Spleen (tissue), 11 donors: Measurements from ENCODE around the gene PTGES2. TPM values are rescaled to one million over a fixed set of nuclear protein-coding genes. Genes with fewer than 3 reads are reported as not detected.
A peak's percentile ranks its signal among the peaks of the same experiment; 100 is the strongest.

Experiments used
- DNase-seq: peaks from one replicate; pipeline ENCODE4 v3.0.0-alpha.2; 2020
- H3K27ac ChIP-seq, 8 donors: fragments of 200-600 bp; sonication (generic) in 7 of 8; 1 replicate in 4 of 8; 2 replicates in 4 of 8; pipeline versions ENCODE4 v1.5.0 to v1.8.0; 2016 to 2021; ENCODE audit warnings: inconsistent platforms in 4 of 8, mild to moderate bottlenecking in 4 of 8, moderate library complexity in 1 of 8
- H3K27me3 ChIP-seq, 7 donors: fragments of 200-600 bp; sonication (generic) in 6 of 7; replicated peaks in 1 of 7; 1 replicate in 4 of 7; 2 replicates in 3 of 7; pipeline versions ENCODE4 v1.5.0 to v1.8.0; 2016 to 2021; ENCODE audit warnings: inconsistent platforms in 3 of 7, mild to moderate bottlenecking in 1 of 7
- H3K36me3 ChIP-seq, 6 donors: fragments of 200-600 bp; sonication (generic) in 5 of 6; 1 replicate in 4 of 6; 2 replicates in 2 of 6; pipeline versions ENCODE4 v1.5.0 to v1.8.0; 2016 to 2021; ENCODE audit warnings: inconsistent platforms in 2 of 6
- H3K4me1 ChIP-seq, 6 donors: fragments of 200-600 bp; sonication (generic) in 5 of 6; 1 replicate in 3 of 6; 2 replicates in 3 of 6; pipeline versions ENCODE4 v1.5.0 to v1.8.0; 2016 to 2021; ENCODE audit warnings: inconsistent platforms in 3 of 6
- H3K4me3 ChIP-seq, 8 donors: fragments of 200-600 bp; sonication (generic) in 7 of 8; 1 replicate in 4 of 8; 2 replicates in 4 of 8; pipeline versions ENCODE4 v1.5.0 to v1.8.0; 2016 to 2021; ENCODE audit warnings: inconsistent platforms in 4 of 8, mild to moderate bottlenecking in 4 of 8, moderate library complexity in 2 of 8
- H3K9me3 ChIP-seq, 8 donors: fragments of 200-600 bp; sonication (generic) in 7 of 8; 1 replicate in 4 of 8; 2 replicates in 4 of 8; pipeline versions ENCODE4 v1.5.0 to v1.8.0; 2016 to 2021; ENCODE audit warnings: inconsistent platforms in 4 of 8
- POLR2A ChIP-seq, 3 donors: fragments of 450-650 bp; IDR thresholded peaks; one replicate each; pipeline ENCODE4 v1.5.1; 2017; ENCODE audit warnings: antibody characterized with exemption in 3 of 3, mild to moderate bottlenecking in 1 of 3
- POLR2AphosphoS5 ChIP-seq, 3 donors: sonication (generic); formaldehyde crosslinking; IDR thresholded peaks; one replicate each; pipeline ENCODE4 v1.5.1; 2017; ENCODE audit warnings: antibody characterized with exemption in 3 of 3
- WGBS, 5 donors: extraction: QIAGEN DNeasy Blood & Tissue Kit in 3 of 5; methylation state at CpG; one replicate each; pipeline versions ENCODE4 v1.1.5 to v1.1.7; 2013 to 2018; 5-methylcytosine and 5-hydroxymethylcytosine counted together
- intact Hi-C: fragments of 100-400 bp; cut with DNase I; formaldehyde crosslinking; loops from one replicate; pipeline ENCODE4 v1.15.0; 2023; ENCODE audit warnings: low total_unique reads
- polyA plus RNA-seq, 3 donors: library from polyadenylated mRNA; stranded (reverse); fragments of 200-250 nt; gene quantifications; one replicate each; pipeline ENCODE4 v1.2.1, GENCODE V29; 2013
- total RNA-seq, 7 donors: library from RNA; depleted of rRNA in 3 of 7; stranded (reverse); fragments of >200 nt in 3 of 7; fragmentation: NEBNext Ultra II Directional in 4 of 7; extraction: Animal tissue kit (Norgen Biotek cat#: 25700) in 4 of 7; gene quantifications; one replicate each; pipeline versions ENCODE4 v1.1.0 to v1.2.1, GENCODE V29; 2016 to 2021
- TF ChIP-seq, protein P1 (sequence below), 11 experiments: fragments of 200-600 bp in 7 of 11; fragments of 450-650 bp in 4 of 11; sonication (generic) in 4 of 11; IDR thresholded peaks in 8 of 11; conservative IDR thresholded peaks in 3 of 11; 1 replicate in 7 of 11; 2 replicates in 4 of 11; pipeline versions ENCODE4 v1.4.0 to v1.8.0; 2016 to 2021; ENCODE audit warnings: antibody characterized with exemption in 11 of 11, inconsistent platforms in 4 of 11, mild to moderate bottlenecking in 1 of 11
- donor health status: healthy with polysubstance abuse.
- donor health status: DM: no; HTN: no; CAD: no; lungs with moderate emphysema.
- donor health status: DM: no; HTN: no; CAD: no.
- donor health status: Bipolar disorder and iron deficiency.
- donor health status: healthy.
- donor health status: DM: no; HTN: no; CAD: no.
- donor health status: DM: yes; HTN: yes; CAD: no.

Gene PTGES2
- total and polyA plus RNA-seq, 10 donors, result 45.2 to 71.2 (median 56.5) TPM

DNA sequence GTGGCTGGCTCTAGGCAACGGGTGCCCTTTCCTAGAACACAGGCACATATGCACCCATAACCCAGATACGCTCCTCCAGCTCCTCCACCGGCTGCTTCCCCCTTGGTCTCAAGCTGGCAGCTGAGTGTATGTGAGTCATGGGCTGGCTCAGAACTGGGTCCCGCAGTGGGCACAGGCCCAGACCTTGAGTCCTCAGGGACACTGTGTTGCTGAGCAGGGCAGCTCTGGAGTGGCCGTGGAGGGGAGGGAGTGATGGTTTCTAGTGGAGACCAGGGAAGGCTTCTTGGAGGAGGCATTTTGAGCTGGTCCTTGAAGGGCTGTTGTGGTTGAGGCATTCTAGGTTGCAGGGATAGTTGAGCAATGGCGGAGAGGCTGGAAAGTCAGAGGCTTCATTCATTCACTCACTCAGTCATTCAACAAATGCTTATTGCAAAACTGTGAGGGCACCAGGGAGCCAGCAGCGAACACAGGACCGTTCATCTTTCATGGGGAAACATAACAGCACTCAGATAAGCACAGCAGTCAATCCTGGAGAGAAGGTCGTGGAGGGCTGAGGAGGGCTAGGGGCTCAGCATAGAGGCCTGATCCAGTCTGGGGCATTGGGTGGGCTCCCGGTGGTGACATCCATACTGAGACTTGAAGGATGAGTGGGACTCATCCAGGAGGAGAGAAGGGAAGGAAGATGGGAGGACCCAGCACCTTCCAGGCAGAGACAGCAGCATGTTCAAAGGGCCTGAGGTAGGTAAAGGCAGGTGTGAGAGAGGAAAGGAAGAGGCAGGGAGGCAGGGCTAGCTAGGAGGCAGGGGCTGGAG lies 34.9 kb upstream of the PTGES2 start:
- Histone ChIP-seq H3K4me1 (peaks cover 8 to 55% (median 26%) of the 10 kb centered on the region in 6 donors), H3K4me3 (no peak overlapping the region), H3K27ac (peak overlapping the region in 3 of 8 donors; percentile 27 to 51 (median 34)), H3K9me3 (no peaks in the 10 kb centered on the region), H3K27me3 (no peaks in the 10 kb centered on the region), H3K36me3 (peaks cover 0 to 56% (median 39%) of the 10 kb centered on the region in 6 donors)
- DNase-seq, result peak; percentile 47
- 57 to 86% (median 83%) methylated on average over 10 of the region's 10 CpGs for WGBS, 5 donors
- intact Hi-C loops, result no loop called here
- TF ChIP-seq, protein P1, sequence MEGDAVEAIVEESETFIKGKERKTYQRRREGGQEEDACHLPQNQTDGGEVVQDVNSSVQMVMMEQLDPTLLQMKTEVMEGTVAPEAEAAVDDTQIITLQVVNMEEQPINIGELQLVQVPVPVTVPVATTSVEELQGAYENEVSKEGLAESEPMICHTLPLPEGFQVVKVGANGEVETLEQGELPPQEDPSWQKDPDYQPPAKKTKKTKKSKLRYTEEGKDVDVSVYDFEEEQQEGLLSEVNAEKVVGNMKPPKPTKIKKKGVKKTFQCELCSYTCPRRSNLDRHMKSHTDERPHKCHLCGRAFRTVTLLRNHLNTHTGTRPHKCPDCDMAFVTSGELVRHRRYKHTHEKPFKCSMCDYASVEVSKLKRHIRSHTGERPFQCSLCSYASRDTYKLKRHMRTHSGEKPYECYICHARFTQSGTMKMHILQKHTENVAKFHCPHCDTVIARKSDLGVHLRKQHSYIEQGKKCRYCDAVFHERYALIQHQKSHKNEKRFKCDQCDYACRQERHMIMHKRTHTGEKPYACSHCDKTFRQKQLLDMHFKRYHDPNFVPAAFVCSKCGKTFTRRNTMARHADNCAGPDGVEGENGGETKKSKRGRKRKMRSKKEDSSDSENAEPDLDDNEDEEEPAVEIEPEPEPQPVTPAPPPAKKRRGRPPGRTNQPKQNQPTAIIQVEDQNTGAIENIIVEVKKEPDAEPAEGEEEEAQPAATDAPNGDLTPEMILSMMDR (IDR thresholded peaks at IDR 0.05 in 8 of 11, conservative IDR thresholded peaks at IDR 0.05 in 3 of 11), result no peak
- TF ChIP-seq POLR2A (IDR thresholded peaks at IDR 0.05), result no peak
- peak; percentile 59 to 64 (median 63) for TF ChIP-seq POLR2AphosphoS5 (IDR thresholded peaks at IDR 0.05)

GRCh38 chr9:128161215-128161902 lies 33.8 kb upstream of the PTGES2 start:
- Histone ChIP-seq H3K36me3 (peaks cover 0 to 45% (median 29%) of the 10 kb centered on the region in 6 donors), H3K4me1 (peaks cover 8 to 55% (median 26%) of the 10 kb centered on the region in 6 donors), H3K27me3 (no peaks in the 10 kb centered on the region), H3K4me3 (peak overlapping the region in 3 of 8 donors; percentile 73 to 80 (median 74)), H3K9me3 (no peaks in the 10 kb centered on the region), H3K27ac (peak overlapping the region in 3 of 8 donors; percentile 27 to 51 (median 34))
- DNase-seq, result no peak
- TF ChIP-seq, protein P1 (IDR thresholded peaks at IDR 0.05 in 8 of 11, conservative IDR thresholded peaks at IDR 0.05 in 3 of 11), result no peak
- TF ChIP-seq POLR2AphosphoS5 (IDR thresholded peaks at IDR 0.05) (no peak), POLR2A (IDR thresholded peaks at IDR 0.05) (no peak)
- 89 to 94% (median 91%) methylated on average over 13 of the region's 13 CpGs for WGBS, 5 donors
- intact Hi-C loops, result no loop called here

DNA sequence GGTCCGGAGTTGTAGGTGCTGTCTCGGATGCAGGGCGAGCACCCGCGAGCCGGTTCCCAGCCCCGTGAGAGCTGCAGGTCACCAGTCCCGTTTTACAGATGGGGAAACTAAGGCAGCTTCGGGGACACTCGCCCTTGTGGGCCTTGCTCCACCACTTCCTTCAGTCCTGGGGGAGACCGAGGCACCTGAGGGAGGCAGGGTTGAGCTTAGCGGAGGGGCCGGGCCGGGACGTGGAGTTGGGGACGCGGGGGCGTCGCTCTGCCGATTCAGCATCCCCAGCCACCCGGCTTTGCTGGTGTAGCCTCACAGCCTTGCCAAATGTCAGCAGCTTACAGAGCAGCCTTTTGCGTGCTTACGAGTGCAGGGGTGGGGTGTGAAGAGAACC lies 33.1 kb upstream of the PTGES2 start:
- TF ChIP-seq POLR2A (IDR thresholded peaks at IDR 0.05), result no peak
- TF ChIP-seq, protein P1 (IDR thresholded peaks at IDR 0.05 in 8 of 11, conservative IDR thresholded peaks at IDR 0.05 in 3 of 11), result no peak
- no peak for TF ChIP-seq POLR2AphosphoS5 (IDR thresholded peaks at IDR 0.05)
- 0 to 1% (median 1%) methylated on average over 16 to 23 of the region's 23 CpGs for WGBS, 5 donors
- Histone ChIP-seq H3K9me3 (no peaks in the 10 kb centered on the region), H3K27ac (peak overlapping the region; percentile 61 to 93 (median 86)), H3K4me1 (peaks cover 8 to 55% (median 26%) of the 10 kb centered on the region in 6 donors), H3K4me3 (peak overlapping the region; percentile 33 to 90 (median 76)), H3K27me3 (no peaks in the 10 kb centered on the region), H3K36me3 (peaks cover 0 to 37% (median 21%) of the 10 kb centered on the region in 6 donors)
- intact Hi-C loops, result no loop called here
- no peak for DNase-seq
